ENCODE results near the gene LHX4.

- TF ChIP-seq CTCF (IDR thresholded peaks at IDR 0.05; ENCODE audit: insufficient read depth, low read depth, low read length) (no peak), EZH2 (IDR thresholded peaks at IDR 0.05; ENCODE audit: insufficient read depth, low read length) (no peak)
Observed at GRCh38 chr1:180219776-180220175, 10.3 kb upstream of the LHX4 start.

Measured in astrocyte (in vitro differentiated cells and primary cell).